Stimulated activated CD8-positive, alpha-beta memory T cell treated with anti-CD3 and anti-CD28 coated beads, Interleukin-15, amount 100 ng/mL, for 1 hour (primary cell): ENCODE data around the gene LRRC8E.

Experiments used
- DNase-seq: peaks from one replicate; pipeline ENCODE4 v3.0.0-alpha.2; 2020; ENCODE audit warnings: low read depth

The LRRC8E gene

DNA sequence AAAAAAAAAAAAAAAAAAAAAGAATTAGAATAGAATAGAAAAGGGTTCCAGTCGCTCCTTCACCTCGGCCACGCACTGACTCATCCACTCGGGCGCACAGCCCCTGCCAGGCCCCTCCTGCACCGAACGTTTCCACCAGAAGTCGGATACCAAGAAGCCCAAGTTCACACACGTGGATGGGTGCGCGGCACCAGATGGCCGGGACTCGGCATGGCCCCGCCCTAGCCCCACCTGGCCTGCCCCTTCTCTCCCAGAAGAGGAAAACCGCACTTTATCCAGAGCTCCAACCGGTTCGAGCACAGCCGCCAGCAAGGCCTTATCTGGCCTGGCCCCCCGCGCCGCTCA lies 20.0 kb upstream of the LRRC8E start:
- no peak for DNase-seq

DNA sequence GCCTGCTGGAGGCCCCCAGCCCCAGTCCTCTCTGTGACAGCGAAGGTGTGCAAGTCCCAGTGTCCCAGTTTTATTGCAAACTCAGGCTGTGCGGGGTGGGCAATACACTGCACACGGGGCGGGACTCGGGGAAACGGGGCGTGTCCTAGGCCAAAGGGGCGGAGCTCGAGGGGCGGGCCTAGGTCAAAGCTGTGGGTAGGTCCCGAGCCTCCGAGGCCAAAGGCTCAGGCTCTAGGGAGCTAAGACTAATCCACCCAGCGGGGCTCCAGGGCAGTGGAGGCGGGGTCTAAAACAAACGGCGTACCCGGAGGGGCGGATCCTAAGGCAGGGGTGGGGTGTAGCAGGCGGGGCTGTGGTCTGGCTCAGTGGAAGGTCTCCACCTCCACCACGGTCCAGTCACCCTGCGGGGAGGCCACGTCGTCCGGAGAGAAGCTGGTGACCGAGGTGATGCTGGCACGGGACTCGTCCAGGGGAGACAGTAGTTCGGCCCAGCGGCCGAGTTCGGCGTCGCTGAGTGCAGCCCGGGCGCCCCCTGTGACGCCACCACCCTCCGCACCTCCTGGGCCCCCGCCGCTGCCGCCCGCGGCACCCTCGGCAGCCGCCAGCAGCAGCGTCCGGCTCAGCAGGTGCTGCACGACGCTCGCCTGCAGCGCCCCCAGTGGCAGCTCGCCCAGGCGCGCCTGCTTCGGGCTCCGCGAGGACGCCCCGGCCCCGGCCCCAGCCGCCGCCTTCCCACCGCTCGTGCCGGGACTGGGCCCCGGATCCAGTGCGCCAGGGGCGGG lies 19.4 kb upstream of the LRRC8E start:
- DNase-seq, result peak; percentile 51

DNA sequence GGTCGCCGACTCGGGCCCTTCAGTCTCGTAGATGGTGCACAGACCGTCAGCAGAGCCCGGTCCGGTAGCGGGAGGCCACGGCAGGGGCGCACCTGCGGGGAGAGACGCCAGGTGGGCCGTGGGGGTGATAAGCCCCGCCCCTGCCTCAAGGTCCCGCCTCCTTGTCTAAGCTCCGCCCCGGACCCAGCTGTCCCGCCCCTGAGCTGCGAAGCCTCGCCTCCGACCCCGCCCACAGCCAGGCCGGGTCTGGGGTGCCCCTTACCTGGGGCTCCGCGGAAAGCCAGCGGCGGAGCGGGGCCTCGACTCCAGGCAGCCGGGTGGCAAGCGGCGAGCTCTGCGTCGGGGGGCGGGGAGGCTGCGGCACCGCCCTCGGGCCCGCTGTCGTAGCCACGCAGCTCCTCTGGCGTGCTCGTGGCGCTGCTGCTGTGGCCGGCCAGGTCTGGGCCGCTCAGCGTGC lies 18.8 kb upstream of the LRRC8E start:
- peak; percentile 70 for DNase-seq

DNA sequence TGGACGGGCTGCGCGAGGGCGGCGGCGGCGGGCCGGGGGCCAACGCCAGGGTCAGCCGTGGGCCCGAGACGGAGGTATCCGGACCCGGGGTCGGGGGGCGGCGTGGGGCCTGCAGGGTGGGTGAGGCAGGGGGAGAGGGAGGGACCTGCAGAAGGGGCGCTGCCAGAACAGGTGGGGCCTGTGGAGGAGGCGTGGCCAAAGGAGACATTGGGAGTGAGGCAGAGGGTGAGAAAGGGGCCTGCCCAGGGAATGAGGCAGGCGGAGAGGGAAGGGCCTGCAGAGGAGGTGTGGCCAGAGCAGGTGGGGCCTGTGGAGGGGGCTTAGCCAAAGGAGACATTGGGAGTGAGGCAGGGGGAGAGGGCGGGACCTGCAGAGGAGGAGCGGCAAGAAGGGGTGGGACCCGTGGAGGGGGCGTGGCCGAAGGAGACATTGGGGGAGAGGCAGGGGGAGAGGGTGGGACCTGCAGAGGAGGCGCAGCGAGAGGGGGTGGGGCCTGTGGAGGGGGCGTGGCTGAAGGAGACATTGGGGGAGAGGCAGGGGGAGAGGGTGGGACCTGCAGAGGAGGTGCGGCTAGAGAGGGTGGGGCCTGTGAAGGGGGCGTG lies 18.3 kb upstream of the LRRC8E start:
- DNase-seq, result no peak

DNA sequence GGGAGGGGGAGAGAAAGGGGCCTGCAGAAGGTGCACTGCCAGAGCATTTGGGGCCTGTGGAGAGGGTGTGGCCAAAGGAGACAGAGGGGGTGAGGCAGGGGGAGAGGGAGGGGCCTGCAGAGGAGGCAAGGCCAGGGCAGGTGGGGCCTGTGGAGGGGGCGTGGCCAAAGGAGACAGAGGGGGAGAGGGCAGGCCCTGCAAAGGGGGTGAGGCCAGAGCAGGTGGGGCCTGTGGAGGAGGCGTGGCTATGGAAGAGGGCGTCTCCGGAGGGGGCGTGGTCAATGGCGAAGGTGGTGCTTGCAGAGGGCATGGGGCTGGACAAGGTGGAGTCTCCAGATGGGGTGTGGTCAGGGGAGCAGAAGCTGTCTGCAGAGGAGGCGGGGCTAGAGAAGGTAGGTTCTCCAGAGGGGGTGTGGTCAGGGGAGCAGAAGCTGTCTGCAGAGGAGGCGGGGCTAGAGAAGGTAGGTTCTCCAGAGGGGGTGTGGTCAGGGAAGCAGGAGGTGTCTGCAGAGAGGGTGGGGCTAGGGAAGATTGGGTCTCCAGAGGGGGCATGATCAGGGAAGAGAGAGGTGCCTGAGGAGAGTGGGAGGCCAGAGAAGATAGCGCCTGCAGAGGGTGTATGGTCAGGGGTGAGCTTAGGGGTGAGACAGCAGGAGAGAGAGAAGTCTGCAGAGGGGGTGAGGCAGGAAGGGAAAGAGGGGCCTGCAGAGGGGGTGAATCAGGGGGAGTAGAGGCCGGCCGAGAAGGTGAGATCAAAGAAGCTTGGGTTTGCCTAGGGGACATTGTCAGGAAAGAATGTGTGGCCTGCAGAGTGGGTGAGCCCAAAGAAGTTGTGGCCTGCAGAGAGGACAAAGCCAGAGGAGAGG lies 17.5 kb upstream of the LRRC8E start:
- no peak for DNase-seq

DNA sequence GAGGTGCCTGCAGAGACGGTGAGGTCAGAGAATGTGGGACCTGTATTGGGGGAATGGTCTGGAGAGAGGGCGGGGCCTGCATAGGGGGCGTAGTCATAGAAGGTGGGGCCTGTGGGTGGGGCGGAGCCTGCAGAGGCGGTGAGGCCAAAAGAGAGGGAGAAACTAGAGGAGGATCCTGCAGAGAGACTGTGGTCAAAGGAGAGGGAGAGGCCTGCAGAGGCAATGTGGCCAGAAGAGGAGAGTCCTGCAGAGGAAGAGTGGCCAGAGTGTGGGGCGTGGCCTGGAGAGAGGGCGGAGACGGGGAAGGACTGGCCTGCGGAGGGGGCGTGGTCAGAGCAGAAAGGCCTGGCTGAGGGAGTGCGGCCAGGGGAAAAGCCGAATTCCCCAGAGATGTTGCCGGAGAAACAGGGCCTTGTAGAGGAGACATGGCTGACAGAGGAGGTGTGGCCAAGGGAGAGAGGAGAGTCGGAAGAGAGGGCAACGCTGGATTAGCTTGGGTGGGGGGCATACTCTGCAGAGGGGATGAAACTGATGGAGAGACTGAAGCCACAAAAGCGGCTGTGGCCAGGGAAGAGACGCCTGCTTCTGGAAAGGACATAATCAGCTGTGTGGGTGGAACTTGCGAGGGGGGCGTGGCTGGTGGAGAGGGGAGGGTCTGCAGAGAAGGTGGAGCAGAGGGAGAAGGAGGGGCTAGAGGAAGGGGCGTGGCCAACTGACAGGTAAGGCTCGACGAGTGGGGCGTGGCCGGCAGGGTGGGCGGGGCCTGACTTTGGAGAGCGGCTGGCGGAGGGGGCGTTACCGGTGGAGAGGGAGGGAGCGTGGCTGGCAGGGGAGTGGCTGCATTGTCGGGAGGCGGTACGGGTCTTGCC lies 16.6 kb upstream of the LRRC8E start:
- DNase-seq, result peak; percentile 58

DNA sequence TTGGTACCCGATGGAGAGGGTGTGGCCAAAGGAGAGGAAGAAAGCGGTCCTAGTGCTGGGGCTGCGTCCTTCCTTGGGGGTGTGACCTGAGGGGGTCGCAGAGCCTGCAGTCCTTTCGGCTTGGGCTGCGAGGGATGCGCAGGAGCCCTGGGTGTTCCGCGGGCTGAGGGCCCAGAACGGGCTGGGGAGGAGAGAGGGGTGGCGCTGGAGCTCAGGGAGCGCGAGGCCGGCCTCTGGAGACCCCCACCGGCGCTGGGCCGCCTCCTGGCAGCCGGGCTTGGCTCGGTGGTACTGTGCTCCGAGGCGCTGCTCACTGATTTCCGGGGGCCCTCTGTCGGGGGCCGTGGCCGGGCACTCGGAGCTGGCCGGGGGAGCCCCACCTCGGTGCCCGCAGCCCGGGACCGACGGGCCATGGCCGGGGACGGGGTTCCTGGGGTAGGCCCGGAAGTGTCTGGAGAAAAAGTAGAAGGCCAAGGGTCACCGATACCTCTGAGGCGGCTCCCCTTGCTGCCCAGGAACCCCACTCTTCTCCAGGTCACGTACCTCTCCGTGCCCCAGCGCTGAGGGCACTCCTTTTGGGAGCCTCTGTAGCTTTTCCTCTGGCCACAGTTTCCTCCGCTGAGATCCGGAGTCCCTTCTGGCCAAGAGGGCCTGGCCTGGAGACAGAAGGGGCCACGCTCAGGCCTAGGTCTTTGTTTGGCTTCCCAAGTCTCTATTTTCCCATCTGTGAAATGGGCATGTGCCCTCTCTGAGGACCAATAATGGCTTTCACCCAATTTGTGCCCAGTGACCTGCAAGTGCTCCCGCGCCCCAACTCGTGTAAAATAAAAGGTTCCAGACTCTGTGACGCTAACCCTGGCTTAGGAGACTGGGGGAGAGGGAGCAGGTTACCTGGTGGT lies 15.8 kb upstream of the LRRC8E start:
- DNase-seq, result no peak

DNA sequence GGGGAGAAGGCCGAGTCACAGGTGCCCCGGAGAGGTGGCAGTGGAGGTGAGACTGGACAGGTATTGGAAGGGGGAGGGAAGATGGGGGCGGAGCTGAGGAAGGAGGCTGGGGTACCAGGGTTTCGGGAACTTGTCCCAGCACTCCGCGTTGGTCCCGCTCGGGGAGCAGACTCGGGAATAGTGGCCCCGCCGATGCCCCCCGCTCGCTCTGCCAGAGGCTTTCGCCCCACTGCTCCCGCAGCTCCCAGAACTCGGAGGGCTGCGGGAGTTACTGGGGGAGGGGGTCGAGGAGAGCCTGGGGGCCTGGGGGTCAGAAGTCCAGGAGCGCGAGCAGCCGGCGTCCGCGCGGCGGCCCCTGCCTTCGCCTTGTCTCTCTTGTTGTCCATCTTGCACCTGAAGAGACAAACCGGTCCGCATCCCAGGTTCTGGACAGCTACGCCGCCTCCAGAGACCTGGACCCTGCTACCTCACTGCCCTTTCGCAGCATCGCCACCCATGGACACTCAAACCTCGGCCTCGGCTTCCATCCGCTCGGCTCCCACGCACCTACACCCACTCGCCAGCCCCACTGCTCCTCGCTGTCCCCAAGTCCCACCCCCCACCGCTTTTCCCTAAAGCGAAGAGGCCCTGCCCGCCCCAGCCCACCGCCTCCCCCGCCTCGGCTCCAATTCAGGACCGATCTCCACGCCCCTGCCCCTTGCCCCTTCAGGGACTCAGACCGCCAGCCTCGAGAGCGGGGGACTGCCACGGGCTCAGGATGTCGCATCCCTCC lies 14.8 kb upstream of the LRRC8E start:
- DNase-seq, result no peak

DNA sequence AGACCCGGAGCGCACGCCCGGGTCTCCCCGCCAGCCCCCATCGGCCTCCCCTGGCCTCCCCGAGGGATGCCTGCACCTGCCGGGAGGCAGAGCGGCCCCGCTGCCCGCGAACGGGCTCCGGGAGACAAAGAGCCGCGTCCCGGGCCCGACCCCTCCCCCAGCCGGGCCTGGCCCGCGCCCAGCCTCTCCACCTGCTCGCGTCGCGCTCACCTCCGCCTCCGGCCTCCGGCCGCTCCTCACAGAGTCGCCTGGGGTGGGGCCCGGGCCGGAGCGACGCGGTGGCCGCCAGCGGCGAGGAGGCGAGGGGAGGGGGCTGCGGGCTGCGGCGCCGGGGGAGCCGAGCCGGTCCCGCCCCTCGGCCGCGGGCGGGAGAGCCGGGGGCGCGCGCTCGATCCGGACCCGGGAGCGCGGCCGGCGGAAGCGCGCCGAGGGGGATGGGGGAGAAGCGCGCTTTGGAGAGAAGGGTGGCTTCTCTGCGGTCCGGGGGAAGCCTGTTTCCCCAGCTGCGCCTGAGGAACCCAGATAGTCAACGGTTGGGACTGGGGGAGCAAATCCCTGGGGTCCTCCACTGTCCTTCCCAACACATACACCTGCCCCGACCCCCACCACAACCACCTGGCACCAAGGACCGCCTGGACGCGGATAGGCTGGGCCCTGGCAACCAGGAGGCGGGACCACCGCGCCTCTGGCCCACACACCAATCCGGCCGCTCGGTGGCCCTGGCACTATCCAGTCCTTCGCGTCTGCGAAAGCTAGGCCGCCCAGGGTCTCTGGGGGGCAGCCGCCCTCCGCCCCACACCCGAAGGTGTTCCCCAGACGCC lies 14.0 kb upstream of the LRRC8E start, which contains the start of gene PRR36:
Gene PRR36, minus strand, starts transcription at position 315 of the 821 bp plus-strand sequence. CDS start 701 bp downstream, outside the sequence.
- DNase-seq, result no peak

DNA sequence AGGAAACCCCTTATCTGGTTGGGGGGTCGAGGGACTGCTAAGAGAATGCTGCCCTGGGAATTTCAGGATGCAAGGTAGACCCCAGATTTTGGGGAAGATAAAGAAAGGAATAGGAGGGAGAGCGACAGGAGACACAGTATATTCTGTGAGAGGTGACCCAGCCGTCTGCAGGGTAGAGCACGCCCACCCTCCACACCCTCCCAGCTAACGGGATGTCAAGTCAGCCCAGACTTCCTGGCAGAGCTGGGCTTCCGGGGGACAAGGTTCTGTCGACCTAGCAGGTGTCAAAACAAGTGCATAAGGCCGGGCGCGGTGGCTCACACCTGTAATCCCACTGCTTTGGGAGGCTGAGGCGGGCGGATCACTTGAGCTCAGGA lies 13.4 kb upstream of the LRRC8E start:
- no peak for DNase-seq

DNA sequence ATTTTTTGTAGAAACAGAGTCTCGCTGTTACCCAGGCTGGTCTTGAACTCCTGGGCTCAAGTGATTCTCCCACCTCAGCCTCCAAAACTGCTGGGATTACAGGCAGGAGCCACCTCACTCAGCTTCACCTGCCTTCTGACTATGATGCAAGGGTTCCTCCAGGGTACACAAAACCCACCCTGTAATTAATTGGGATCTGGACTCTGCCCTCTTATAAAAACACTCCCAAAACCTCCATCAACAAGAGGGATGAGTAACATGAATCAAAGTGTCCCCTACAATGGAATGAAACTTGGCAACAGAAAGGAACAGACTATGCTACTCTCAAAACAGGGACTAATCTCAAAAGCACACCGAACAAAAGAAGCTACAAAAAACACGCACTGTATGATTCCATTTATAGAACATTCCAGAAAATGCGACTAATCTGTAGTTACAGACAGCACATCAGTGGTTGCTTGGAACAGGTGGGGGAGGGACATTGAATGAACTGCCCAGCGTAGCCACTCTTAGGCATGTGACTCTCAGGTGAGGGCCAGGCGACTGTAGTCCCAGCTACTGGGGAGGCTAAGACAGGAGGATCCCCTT lies 11.0 kb upstream of the LRRC8E start:
- no peak for DNase-seq

DNA sequence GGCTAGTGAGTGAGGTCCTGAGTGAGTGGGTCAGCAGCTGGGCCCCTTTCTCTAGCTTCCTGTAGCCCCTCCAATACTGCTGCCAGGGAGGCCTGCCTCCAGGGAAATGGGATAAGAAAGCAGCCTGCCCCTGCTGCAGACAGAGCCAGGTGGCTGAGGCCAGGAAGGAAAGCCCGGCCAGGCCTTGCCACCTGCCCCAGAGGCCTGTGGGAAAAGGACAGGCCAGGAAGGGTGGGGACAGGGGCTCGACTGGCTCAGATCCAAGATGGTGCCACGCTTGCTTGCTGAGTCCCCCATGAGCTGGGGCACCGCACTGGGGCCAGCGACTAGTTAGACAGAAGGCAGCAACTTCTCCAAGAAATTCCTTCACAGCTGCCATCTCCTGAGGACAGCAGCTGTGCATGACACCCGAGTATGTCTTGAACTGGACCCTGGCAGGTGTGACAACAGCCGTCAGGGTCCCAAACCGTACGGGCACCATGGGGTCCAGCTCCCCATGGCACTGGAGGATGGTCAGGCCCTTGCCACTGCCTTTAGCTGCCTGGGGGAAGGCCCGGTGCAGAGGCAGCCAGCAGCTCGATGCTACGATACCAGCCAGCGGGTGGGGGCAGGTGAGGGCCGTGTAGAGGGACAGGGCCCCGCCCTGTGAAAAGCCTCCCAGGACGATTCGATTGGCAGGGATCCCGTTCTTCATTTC lies 9.1 kb upstream of the LRRC8E start:
- no peak for DNase-seq

DNA sequence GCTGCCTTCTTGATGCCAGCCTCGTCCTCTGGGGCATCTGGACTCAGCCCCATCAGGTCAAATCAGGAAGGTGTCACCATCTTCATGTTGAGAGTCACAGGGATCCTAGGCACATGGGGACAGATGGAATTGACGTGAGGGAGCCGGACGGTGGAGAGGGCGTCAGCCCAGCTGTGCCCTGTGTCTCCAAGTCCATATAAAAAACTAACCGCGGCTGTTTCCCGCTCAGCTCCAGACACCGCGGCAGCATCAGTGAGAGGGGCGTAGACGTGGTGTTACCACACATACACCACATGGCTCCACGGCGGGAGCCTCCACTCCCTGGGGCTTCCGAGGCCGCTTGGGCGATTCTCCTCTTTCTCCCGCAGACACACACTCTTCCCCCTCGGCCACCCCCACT lies 8.5 kb upstream of the LRRC8E start:
- DNase-seq, result no peak

DNA sequence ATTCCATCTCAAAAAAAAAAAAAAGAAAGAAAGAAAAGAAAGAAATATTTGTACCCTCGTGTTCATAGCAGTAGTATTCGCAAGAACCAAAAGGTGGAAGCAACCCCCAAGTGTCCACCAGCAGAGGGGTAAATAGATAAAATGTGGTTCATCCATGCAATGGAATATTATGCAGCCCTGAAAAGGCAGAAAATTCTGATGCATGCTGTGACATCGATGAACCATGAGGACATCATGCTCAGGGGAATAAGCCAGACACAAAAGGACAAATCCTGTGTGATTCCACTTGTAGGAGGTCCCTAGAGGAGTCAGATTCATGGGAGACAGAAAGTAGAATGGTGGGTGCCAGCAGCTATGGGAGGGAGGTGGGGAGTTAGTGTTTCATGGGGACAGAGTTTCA lies 6.4 kb upstream of the LRRC8E start:
- DNase-seq, result no peak

DNA sequence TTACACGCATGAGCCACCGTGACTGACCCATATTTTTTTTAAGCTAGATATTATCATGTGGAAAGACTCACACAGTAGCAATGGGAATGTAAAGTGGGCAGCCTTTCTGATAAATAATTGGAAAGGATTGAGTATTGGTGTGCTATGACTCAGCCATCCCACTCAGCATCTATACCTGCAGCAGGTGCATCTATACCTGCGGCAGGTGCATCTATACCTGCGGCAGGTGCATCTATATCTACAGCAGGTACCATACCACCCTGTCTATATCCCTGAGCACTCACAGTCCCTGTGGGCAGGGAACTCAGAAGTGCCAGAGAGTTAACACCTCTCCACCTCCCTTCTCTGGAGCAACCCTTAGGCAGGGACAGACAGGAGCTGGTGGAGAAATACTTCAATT lies 5.2 kb upstream of the LRRC8E start:
- no peak for DNase-seq

DNA sequence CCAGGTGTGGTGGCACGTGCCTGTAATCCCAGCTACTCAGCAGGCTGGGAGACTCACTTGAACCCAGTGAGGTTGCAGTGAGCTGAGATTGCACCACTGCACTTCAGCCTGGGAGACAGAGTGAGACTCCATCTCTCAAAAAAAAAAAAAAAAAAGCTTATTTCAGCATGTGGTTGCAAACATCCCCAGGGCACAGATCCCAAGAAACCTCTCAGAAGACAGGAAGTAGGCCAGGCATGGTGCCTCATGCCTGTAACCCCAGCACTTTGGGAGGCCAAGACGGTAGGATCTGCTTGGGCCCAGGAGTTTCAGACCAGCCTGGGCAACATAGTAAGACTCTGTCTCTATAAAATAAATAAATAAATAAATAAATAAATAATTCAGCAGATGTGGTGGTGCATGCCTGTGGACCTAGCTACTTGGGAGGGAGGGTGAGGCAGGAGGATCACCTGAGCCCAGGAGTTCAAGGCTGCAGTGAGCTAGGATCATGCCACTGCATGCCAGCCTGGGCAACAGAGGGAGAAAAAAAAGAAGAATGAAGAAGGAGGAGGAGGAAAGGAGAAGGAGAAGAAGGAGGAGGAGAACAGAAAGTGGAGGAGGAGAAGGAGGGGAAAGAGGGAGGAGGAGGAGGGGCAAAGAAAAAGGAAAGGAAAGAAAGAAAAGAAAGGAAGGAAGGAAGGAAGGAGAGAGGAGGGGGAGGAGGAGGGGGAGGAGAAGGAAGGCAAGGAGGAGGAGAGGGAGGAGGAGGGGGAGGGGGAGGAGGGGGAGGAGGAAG lies 4.3 kb upstream of the LRRC8E start:
- DNase-seq, result no peak

DNA sequence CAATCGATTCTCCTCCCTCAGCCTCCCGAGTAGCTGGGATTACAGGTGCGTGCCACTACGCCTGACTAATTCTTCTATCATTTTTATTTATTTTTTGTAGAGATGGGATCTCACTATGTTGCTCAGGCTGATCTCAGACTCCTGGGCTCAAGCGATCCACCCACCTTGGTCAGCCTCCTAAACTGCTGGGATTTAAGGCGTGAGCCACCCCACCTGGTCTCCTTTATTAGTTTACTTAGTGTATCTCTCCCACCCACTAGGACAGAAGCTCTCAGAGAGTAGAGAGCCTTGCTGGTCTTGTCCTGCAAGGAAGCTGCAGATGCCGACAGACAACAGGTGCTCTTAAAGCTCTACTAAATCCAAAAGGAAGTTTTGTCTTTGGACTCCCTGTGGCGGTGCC lies 2.5 kb upstream of the LRRC8E start:
- no peak for DNase-seq
